ENCODE data around the gene RASL10A. TPM values are rescaled to one million over a fixed set of nuclear protein-coding genes. Genes with fewer than 3 reads are reported as not detected.

RASL10A gene
- total RNA-seq, 1 donor from 2014 or later: 0.83 TPM

DNA sequence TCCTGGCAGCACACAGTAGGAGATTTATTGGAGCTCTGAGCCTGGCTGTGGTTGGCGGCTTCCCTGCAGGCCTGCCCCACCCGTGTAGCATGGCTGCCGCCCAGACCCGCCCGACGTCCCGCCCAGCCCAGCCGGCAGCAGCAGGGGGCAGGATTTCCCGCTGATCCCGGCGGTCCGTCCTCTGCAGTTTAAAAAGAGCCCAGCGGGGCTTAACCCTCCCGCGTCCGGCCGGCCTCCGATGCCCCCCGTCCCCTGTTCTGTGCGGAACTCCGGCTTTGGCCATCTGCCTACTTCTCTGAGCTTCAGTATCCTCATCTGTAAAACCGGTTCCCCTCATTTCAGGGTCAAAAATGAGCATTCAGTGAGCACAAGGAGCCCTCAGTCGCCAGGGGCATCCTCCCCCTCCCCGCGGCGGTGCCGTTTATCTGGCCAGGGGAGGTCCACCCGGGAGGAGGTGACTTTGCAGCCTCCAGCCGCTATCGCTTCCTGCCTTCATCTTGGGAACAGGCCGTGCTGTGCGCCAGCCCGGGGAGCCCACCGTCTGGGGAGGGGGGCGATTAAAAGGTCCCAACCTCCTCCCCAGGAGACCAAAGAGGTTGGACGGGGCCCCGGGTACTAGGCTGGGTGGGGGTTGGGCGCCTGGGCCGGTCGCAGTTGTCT is 9.2 kb downstream of the RASL10A start, which contains the start of gene GAS2L1:
GAS2L1 (plus strand) TSS at position 476 of the 660 bp plus-strand sequence. CDS start 1,456 bp downstream, outside the sequence.
- ATAC-seq: peak; percentile 79 to 80
- intact Hi-C loops (cut with DNase I): no loop called here
- Histone ChIP-seq H3K9me3 (no peaks in the 10 kb centered on the region), H3K36me3 (no peaks in the 10 kb centered on the region), H3K27me3 (ENCODE audit: low read depth) (no peaks in the 10 kb centered on the region), H3K4me1 (peaks cover 56% of the 10 kb centered on the region), H3K27ac (peak within 1 kb of the TSS; percentile 90), H3K4me3 (peak within 1 kb of the TSS; percentile 91)
- peak; percentile 86 for DNase-seq
- TF ChIP-seq CTCF (IDR thresholded peaks at IDR 0.05): peak; percentile 77

GRCh38 chr22:29305836-29306174 is 9.7 kb downstream of the RASL10A start:
- peak overlapping the region; percentile 90 for H3K27ac ChIP-seq

GRCh38 chr22:29302681-29303465 is 12.6 kb downstream of the RASL10A start:
- intact Hi-C loops (cut with DNase I): no loop called here
- Histone ChIP-seq H3K4me1 (peaks cover 22% of the 10 kb centered on the region), H3K27ac (peak overlapping the region; percentile 41), H3K4me3 (no peak overlapping the region), H3K36me3 (peaks cover 33% of the 10 kb centered on the region), H3K27me3 (ENCODE audit: low read depth) (no peaks in the 10 kb centered on the region), H3K9me3 (no peaks in the 10 kb centered on the region)
- ATAC-seq (no peak), DNase-seq (no peak)
- no peak for TF ChIP-seq CTCF (IDR thresholded peaks at IDR 0.05)

More at GRCh38 chr22:29305836-29306174, 9.7 kb downstream of the RASL10A start:
- peaks cover 51% of the 10 kb centered on the region for H3K4me1 ChIP-seq
- intact Hi-C loops (cut with DNase I): no loop called here
- H3K9me3 ChIP-seq: no peaks in the 10 kb centered on the region
- no peaks in the 10 kb centered on the region for H3K27me3 ChIP-seq (ENCODE audit: low read depth)
- DNase-seq (no peak), ATAC-seq (no peak)
- peak overlapping the region; percentile 91 for H3K4me3 ChIP-seq
- H3K36me3 ChIP-seq: peaks cover 4% of the 10 kb centered on the region
- TF ChIP-seq CTCF (IDR thresholded peaks at IDR 0.05): no peak

DNA sequence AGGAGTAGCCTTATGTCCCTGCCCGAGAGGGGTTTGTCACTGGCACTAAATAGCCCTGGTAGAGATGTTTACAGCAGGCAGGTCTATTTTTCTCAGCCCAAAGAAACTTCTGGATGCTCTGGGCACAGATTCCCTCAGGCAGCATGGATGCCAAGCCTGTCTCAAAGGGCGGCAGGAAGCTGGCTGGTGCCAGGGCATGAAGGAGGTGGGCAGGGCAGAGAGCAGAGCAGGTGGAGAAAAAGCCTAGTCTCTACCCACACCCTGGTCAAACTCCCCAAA is 13.2 kb downstream of the RASL10A start:
- no peaks in the 10 kb centered on the region for H3K9me3 ChIP-seq
- H3K36me3 ChIP-seq: peaks cover 39% of the 10 kb centered on the region
- intact Hi-C loops (cut with DNase I): no loop called here
- no peak overlapping the region for H3K4me3 ChIP-seq
- H3K4me1 ChIP-seq: peaks cover 17% of the 10 kb centered on the region
- no peak for TF ChIP-seq CTCF (IDR thresholded peaks at IDR 0.05)
- no peak for DNase-seq
- no peaks in the 10 kb centered on the region for H3K27me3 ChIP-seq (ENCODE audit: low read depth)
- no peak overlapping the region for H3K27ac ChIP-seq
- no peak for ATAC-seq

- TF ChIP-seq CTCF (IDR thresholded peaks at IDR 0.05): no peak
- H3K27me3 ChIP-seq (ENCODE audit: low read depth): no peaks in the 10 kb centered on the region
- no peak for DNase-seq
- no peak for ATAC-seq
- H3K9me3 ChIP-seq: no peaks in the 10 kb centered on the region
- peaks cover 16% of the 10 kb centered on the region for H3K4me1 ChIP-seq
- intact Hi-C loops (cut with DNase I): no loop called here
- peaks cover 44% of the 10 kb centered on the region for H3K36me3 ChIP-seq
- no peak overlapping the region for H3K4me3 ChIP-seq
- no peak overlapping the region for H3K27ac ChIP-seq
Observed at GRCh38 chr22:29301716-29302401, 13.6 kb downstream of the RASL10A start.

Measured in lower lobe of right lung (tissue), 2 donors.